Measurements from ENCODE around the gene SPDYE8.
"Not testable (repeated sequence)": the region's sequence is repeated elsewhere in the genome, so short reads cannot be mapped to it uniquely, and the experiment has no call there.

SPDYE8 gene

GRCh38 chr7:73029666-73030065, at the start of gene SPDYE8:
Gene SPDYE8, minus strand, starts transcription at chr7:73029766. Its CDS starts 1,800 bp downstream, at chr7:73027966.
- H3K27ac ChIP-seq, result not testable (repeated sequence)

- not testable (repeated sequence) for H3K27ac ChIP-seq
Measured at GRCh38 chr7:73057811-73058210, 28.2 kb upstream of the SPDYE8 start, which contains the start of gene SPDYE11. Gene SPDYE11, minus strand, starts transcription at chr7:73057911. Its CDS starts 1,800 bp downstream, at chr7:73056111.

- peak overlapping the region; percentile 95 for H3K27ac ChIP-seq
Measured at GRCh38 chr7:73006491-73006890, 23.1 kb downstream of the SPDYE8 start.

GRCh38 chr7:73005693-73006447, 23.7 kb downstream of the SPDYE8 start:
- H3K27ac ChIP-seq, result peak overlapping the region; percentile 95

GRCh38 chr7:73005356-73005692, 24.2 kb downstream of the SPDYE8 start:
- H3K27ac ChIP-seq, result peak overlapping the region; percentile 95

GRCh38 chr7:72997887-72998468, 31.6 kb downstream of the SPDYE8 start:
- H3K27ac ChIP-seq, result not testable (repeated sequence)

- H3K27ac ChIP-seq, result not testable (repeated sequence)
Measured at GRCh38 chr7:72997447-72997846, 32.1 kb downstream of the SPDYE8 start.

GRCh38 chr7:72995484-72995883, 34.1 kb downstream of the SPDYE8 start:
- not testable (repeated sequence) for H3K27ac ChIP-seq

- H3K27ac ChIP-seq, result not testable (repeated sequence)
Measured at GRCh38 chr7:72990146-72990913, 39.2 kb downstream of the SPDYE8 start.

GRCh38 chr7:72982084-72982483, 47.5 kb downstream of the SPDYE8 start:
- H3K27ac ChIP-seq, result not testable (repeated sequence)

- H3K27ac ChIP-seq, result not testable (repeated sequence)
Measured at GRCh38 chr7:72980382-72980781, 49.2 kb downstream of the SPDYE8 start.

- H3K27ac ChIP-seq, result not testable (repeated sequence)
Measured at GRCh38 chr7:72976434-72976833, 53.1 kb downstream of the SPDYE8 start.

GRCh38 chr7:72975656-72976286, 53.8 kb downstream of the SPDYE8 start:
- H3K27ac ChIP-seq, result not testable (repeated sequence)

GRCh38 chr7:72974781-72975180, 54.8 kb downstream of the SPDYE8 start:
- not testable (repeated sequence) for H3K27ac ChIP-seq

GRCh38 chr7:72971505-72971904, 58.1 kb downstream of the SPDYE8 start:
- not testable (repeated sequence) for H3K27ac ChIP-seq
